Measurements from ENCODE around the gene GALNT5. TPM values are rescaled to one million over a fixed set of nuclear protein-coding genes. Genes with fewer than 3 reads are reported as not detected.

GALNT5 gene, protein sequence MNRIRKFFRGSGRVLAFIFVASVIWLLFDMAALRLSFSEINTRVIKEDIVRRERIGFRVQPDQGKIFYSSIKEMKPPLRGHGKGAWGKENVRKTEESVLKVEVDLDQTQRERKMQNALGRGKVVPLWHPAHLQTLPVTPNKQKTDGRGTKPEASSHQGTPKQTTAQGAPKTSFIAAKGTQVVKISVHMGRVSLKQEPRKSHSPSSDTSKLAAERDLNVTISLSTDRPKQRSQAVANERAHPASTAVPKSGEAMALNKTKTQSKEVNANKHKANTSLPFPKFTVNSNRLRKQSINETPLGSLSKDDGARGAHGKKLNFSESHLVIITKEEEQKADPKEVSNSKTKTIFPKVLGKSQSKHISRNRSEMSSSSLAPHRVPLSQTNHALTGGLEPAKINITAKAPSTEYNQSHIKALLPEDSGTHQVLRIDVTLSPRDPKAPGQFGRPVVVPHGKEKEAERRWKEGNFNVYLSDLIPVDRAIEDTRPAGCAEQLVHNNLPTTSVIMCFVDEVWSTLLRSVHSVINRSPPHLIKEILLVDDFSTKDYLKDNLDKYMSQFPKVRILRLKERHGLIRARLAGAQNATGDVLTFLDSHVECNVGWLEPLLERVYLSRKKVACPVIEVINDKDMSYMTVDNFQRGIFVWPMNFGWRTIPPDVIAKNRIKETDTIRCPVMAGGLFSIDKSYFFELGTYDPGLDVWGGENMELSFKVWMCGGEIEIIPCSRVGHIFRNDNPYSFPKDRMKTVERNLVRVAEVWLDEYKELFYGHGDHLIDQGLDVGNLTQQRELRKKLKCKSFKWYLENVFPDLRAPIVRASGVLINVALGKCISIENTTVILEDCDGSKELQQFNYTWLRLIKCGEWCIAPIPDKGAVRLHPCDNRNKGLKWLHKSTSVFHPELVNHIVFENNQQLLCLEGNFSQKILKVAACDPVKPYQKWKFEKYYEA
- polyA plus RNA-seq (2011; rRNA removed) (22.6 and 37.8 TPM in 2 replicates), polyA minus RNA-seq (2011; rRNA and poly(A)+ RNA removed) (19.9 and 22.8 TPM in 2 replicates)

DNA sequence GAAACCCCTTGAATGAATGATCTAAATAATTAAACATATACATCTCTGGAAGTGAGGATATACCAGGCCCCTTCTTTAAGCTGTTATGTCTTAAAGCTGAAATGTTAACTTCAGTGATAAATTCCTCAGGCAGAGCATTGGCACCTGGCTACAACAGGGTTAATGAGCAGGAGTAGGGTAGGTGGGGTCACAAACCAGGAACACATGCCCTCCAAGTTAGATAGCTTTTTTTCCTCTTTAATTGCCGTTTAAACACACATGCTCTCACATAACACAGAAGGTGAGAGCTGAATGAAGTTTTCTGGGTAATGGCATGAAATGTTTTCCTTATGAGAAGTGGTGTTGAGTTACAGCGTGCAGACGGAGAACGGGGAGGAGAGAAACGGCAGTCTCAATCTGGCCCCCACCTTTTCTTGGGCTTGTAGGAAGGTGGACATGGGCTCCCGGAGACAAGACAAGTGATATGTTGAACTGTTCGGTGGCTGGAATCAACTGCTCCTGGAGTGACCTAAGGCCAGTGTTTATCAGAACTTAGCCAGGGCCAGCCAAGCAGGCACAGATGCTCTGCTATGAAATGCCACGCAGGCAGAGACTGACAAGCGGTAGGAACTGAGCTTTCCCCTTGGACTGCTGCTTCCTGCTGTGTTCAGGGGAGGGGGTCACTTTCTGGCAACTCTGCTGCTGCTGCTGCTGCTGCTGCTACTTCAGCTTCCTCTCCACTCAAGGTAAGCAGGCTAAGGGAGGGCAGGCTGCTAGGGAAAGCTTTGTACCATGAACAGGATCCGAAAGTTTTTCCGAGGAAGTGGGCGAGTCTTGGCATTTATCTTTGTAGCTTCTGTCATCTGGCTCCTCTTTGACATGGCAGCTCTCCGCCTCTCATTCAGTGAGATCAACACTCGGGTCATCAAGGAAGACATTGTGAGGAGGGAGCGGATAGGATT is at the start of gene GALNT5:
GALNT5 (plus strand) TSS at position 394 of the 941 bp plus-strand sequence; CDS start at position 772, 378 bp downstream.
- CTCF ChIA-PET, result interaction anchor here (0.9 to 2.6 kb wide), 5 partner anchors 8 to 79 kb away, joined by 3 to 6 read pairs (median 3); no protein-coding TSS in a partner anchor
- POLR2A ChIA-PET, result interaction anchor here (1.1 kb wide), 2 partner anchors 11 to 22 kb away, joined by 3 to 5 read pairs; no protein-coding TSS in a partner anchor
- DNase-seq (ENCODE audit: low read depth), result no peak
- Histone ChIP-seq H3K4me3 (ENCODE audit: low read depth, low read length) (peak within 1 kb of the TSS; percentile 60), H3K27me3 (ENCODE audit: control insufficient read depth, insufficient read depth, low read length) (no peaks in the 10 kb centered on the region), H3K36me3 (ENCODE audit: control insufficient read depth, insufficient read depth, low read length) (no peaks in the 10 kb centered on the region)
- TF ChIP-seq, protein P1, sequence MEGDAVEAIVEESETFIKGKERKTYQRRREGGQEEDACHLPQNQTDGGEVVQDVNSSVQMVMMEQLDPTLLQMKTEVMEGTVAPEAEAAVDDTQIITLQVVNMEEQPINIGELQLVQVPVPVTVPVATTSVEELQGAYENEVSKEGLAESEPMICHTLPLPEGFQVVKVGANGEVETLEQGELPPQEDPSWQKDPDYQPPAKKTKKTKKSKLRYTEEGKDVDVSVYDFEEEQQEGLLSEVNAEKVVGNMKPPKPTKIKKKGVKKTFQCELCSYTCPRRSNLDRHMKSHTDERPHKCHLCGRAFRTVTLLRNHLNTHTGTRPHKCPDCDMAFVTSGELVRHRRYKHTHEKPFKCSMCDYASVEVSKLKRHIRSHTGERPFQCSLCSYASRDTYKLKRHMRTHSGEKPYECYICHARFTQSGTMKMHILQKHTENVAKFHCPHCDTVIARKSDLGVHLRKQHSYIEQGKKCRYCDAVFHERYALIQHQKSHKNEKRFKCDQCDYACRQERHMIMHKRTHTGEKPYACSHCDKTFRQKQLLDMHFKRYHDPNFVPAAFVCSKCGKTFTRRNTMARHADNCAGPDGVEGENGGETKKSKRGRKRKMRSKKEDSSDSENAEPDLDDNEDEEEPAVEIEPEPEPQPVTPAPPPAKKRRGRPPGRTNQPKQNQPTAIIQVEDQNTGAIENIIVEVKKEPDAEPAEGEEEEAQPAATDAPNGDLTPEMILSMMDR (IDR thresholded peaks at IDR 0.05; ENCODE audit: insufficient read depth, low read depth, low read length), result no peak

DNA sequence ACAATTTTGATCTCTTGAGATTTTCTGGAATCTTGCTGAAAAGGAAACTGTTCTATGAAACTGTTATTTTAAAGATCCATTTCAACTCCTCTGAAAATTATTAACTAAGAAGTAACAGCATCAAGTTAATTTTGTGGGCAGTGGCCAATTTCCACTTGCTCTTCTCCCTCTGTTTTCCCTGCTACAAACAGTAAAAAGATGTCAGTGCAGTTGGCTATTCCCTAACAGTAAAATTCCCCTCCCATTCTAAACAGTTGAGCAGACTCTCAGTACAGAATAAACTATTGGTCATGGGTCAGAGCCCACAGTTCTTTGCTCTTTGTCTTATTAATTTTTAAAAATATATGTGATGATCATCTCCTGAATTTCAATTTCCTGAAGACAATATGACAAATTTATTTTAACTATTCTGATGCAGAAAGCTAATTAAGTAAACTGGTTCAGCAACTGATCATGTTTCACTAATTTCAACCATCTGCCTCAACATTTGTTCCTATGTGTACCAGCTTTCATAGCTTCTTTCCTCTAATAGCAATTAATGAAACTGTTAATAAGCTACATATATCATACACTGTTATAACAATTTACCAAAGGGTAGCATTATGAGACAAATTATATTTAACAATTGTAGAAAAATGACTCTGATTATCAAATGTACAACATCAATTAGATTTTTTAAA is 41.1 kb upstream of the GALNT5 start:
- Histone ChIP-seq H3K4me3 (ENCODE audit: low read depth, low read length) (no peak overlapping the region), H3K27me3 (ENCODE audit: control insufficient read depth, insufficient read depth, low read length) (no peaks in the 10 kb centered on the region), H3K36me3 (ENCODE audit: control insufficient read depth, insufficient read depth, low read length) (no peaks in the 10 kb centered on the region)
- no peak for DNase-seq (ENCODE audit: low read depth)
- POLR2A ChIA-PET, result no interaction called here
- CTCF ChIA-PET, result no interaction called here
- TF ChIP-seq, protein P1 (IDR thresholded peaks at IDR 0.05; ENCODE audit: insufficient read depth, low read depth, low read length), result no peak

DNA sequence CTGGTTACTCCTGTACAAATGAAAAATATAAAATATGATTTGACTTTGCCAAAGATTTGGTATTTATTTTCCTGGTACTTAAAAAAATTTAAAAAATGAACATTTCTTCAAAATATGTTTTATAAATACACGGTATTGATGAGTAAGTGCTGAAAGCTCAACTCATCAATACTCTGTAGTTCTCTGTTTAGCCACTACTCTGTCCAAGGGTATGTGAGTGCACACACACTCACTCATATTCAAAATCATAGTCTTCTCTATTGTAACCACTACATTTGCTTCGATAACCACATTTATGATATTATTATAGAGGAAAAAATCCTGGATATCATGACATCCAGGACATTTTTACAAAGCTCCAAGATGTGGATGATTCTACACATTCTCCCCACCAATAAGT is 40.1 kb upstream of the GALNT5 start:
- CTCF ChIA-PET, result no interaction called here
- no peaks in the 10 kb centered on the region for H3K27me3 ChIP-seq (ENCODE audit: control insufficient read depth, insufficient read depth, low read length)
- POLR2A ChIA-PET, result no interaction called here
- H3K36me3 ChIP-seq (ENCODE audit: control insufficient read depth, insufficient read depth, low read length), result no peaks in the 10 kb centered on the region
- H3K4me3 ChIP-seq (ENCODE audit: low read depth, low read length), result no peak overlapping the region
- TF ChIP-seq, protein P1 (IDR thresholded peaks at IDR 0.05; ENCODE audit: insufficient read depth, low read depth, low read length), result no peak
- DNase-seq (ENCODE audit: low read depth), result no peak

DNA sequence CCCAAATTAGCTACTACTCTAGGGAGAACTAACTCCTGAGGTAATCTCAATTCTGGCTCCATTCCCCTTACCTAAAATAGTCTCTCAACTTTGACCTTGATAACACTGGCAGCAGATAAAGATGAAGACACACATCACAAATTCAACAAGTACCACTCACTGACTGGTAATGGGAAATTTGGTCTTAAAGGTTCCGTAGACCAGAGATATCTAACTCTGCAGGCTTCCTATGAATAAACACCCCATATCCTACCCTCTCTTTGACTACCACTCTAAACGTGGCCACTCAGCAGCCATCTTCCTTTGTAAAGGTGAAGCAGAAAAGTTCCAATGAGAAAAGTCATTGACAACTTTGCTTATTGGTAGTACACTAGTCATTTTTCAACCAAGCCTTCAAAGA is 38.6 kb upstream of the GALNT5 start:
- Histone ChIP-seq H3K36me3 (ENCODE audit: control insufficient read depth, insufficient read depth, low read length) (no peaks in the 10 kb centered on the region), H3K27me3 (ENCODE audit: control insufficient read depth, insufficient read depth, low read length) (no peaks in the 10 kb centered on the region), H3K4me3 (ENCODE audit: low read depth, low read length) (no peak overlapping the region)
- CTCF ChIA-PET, result no interaction called here
- no peak for DNase-seq (ENCODE audit: low read depth)
- POLR2A ChIA-PET, result no interaction called here
- TF ChIP-seq, protein P1 (IDR thresholded peaks at IDR 0.05; ENCODE audit: insufficient read depth, low read depth, low read length), result no peak

Measured in BJ (cell line).